ENCODE results near the gene UBXN11. TPM values are rescaled to one million over a fixed set of nuclear protein-coding genes. Genes with fewer than 3 reads are reported as not detected.
"Not testable (repeated sequence)": the region's sequence is repeated elsewhere in the genome, so short reads cannot be mapped to it uniquely, and the experiment has no call there.

The UBXN11 gene
- total RNA-seq, 2 donors from 2014 or later = 8.7 to 25.7 TPM

GRCh38 chr1:26318338-26319064, 12.1 kb upstream of the UBXN11 start:
- peak overlapping the region; percentile 63 for H3K27ac ChIP-seq
- intact Hi-C loops (cut with DNase I) = no loop called here
- H3K36me3 ChIP-seq = no peaks in the 10 kb centered on the region
- TF ChIP-seq CTCF (IDR thresholded peaks at IDR 0.05) = no peak
- no peaks in the 10 kb centered on the region for H3K9me3 ChIP-seq
- H3K9ac ChIP-seq (ENCODE audit: low read depth in 2 of 2, low read length in 2 of 2) = peak overlapping the region in 1 of 2 donors; percentile 29
- no peak for DNase-seq
- peak overlapping the region; percentile 32 for H3K4me3 ChIP-seq
- no peaks in the 10 kb centered on the region for H3K27me3 ChIP-seq
- no peaks in the 10 kb centered on the region for H3K4me1 ChIP-seq

- no peak for DNase-seq
- Histone ChIP-seq H3K4me3 (peak within 1 kb of the TSS; percentile 32), H3K27me3 (no peaks in the 10 kb centered on the region), H3K9ac (ENCODE audit: low read depth in 2 of 2, low read length in 2 of 2) (peak within 1 kb of the TSS; percentile 29 to 39), H3K9me3 (no peaks in the 10 kb centered on the region), H3K36me3 (no peaks in the 10 kb centered on the region), H3K4me1 (no peaks in the 10 kb centered on the region), H3K27ac (peak within 1 kb of the TSS; percentile 63)
- intact Hi-C loops (cut with DNase I) = no loop called here
- TF ChIP-seq CTCF (IDR thresholded peaks at IDR 0.05) = no peak
Observed at GRCh38 chr1:26317612-26318337, 11.3 kb upstream of the UBXN11 start, which contains the start of gene CD52. Gene CD52 (plus strand): TSS chr1:26317958. CDS start chr1:26318018, 60 bp downstream.

GRCh38 chr1:26317146-26317545, 10.7 kb upstream of the UBXN11 start:
- H3K27me3 ChIP-seq = no peaks in the 10 kb centered on the region
- H3K9ac ChIP-seq (ENCODE audit: low read depth in 2 of 2, low read length in 2 of 2) = no peak overlapping the region
- H3K9me3 ChIP-seq = no peaks in the 10 kb centered on the region
- no peak for TF ChIP-seq CTCF (IDR thresholded peaks at IDR 0.05)
- H3K4me1 ChIP-seq = no peaks in the 10 kb centered on the region
- H3K4me3 ChIP-seq = no peak overlapping the region
- no peak overlapping the region for H3K27ac ChIP-seq
- intact Hi-C loops (cut with DNase I) = no loop called here
- H3K36me3 ChIP-seq = no peaks in the 10 kb centered on the region
- DNase-seq = no peak

- Histone ChIP-seq H3K4me1 (no peaks in the 10 kb centered on the region), H3K4me3 (no peak overlapping the region), H3K9me3 (no peaks in the 10 kb centered on the region), H3K9ac (ENCODE audit: low read depth in 2 of 2, low read length in 2 of 2) (no peak overlapping the region), H3K27ac (no peak overlapping the region), H3K36me3 (no peaks in the 10 kb centered on the region), H3K27me3 (no peaks in the 10 kb centered on the region)
- no peak for DNase-seq
- TF ChIP-seq CTCF (IDR thresholded peaks at IDR 0.05) = no peak
- intact Hi-C loops (cut with DNase I) = no loop called here
Observed at GRCh38 chr1:26315874-26316850, 9.7 kb upstream of the UBXN11 start.

- Histone ChIP-seq H3K9me3 (no peaks in the 10 kb centered on the region), H3K9ac (ENCODE audit: low read depth in 2 of 2, low read length in 2 of 2) (no peak overlapping the region)
Observed at GRCh38 chr1:26314501-26314900, 8.1 kb upstream of the UBXN11 start.

GRCh38 chr1:26307966-26308899, 1.8 kb upstream of the UBXN11 start:
- H3K9me3 ChIP-seq; H3K27me3 ChIP-seq; H3K9ac ChIP-seq (ENCODE audit: low read depth in 2 of 2, low read length in 2 of 2); H3K4me1 ChIP-seq; H3K36me3 ChIP-seq; H3K4me3 ChIP-seq; intact Hi-C loops (cut with DNase I); DNase-seq: not testable (repeated sequence)
- H3K27ac ChIP-seq = peak overlapping the region; percentile 36

More at GRCh38 chr1:26314501-26314900, 8.1 kb upstream of the UBXN11 start:
- no peaks in the 10 kb centered on the region for H3K36me3 ChIP-seq
- no peak for TF ChIP-seq CTCF (IDR thresholded peaks at IDR 0.05)
- no peaks in the 10 kb centered on the region for H3K4me1 ChIP-seq
- no peak overlapping the region for H3K4me3 ChIP-seq
- DNase-seq = no peak
- no peak overlapping the region for H3K27ac ChIP-seq
- intact Hi-C loops (cut with DNase I) = no loop called here
- H3K27me3 ChIP-seq = no peaks in the 10 kb centered on the region
